Calu3 (cell line): ENCODE data around the gene PYCARD. TPM values are rescaled to one million over a fixed set of nuclear protein-coding genes. Genes with fewer than 3 reads are reported as not detected.

Experiments used
- BruUV-seq: library from RNA; stranded (reverse); fragments of 400-500 nt; replicated peaks from 2 replicates; lab custom pipeline; 2021; lab: Mats Ljungman, UMichigan
- CTCF ChIA-PET: fragments of 300-600 bp; sonication (Branson Sonifier 250); formaldehyde crosslinking; loops from one replicate; lab custom pipeline; 2022; ENCODE audit warnings: antibody characterized with exemption; lab: Charles Lee
- DNase-seq: peaks from one replicate; pipeline ENCODE4 v3.0.0; 2022
- H3K27ac Mint-ChIP-seq: one replicate; pipeline ENCODE4 v1.8.0; 2022; ENCODE audit warnings: mixed read lengths; ENCODE audit not compliant: unreplicated experiment
- H3K27me3 Mint-ChIP-seq: one replicate; pipeline ENCODE4 v1.8.0; 2022; ENCODE audit warnings: mixed read lengths; ENCODE audit not compliant: unreplicated experiment
- H3K36me3 Mint-ChIP-seq: one replicate; pipeline ENCODE4 v1.8.0; 2022; ENCODE audit warnings: mild to moderate bottlenecking, moderate library complexity, mixed read lengths; ENCODE audit not compliant: insufficient read depth, unreplicated experiment
- H3K4me1 Mint-ChIP-seq: one replicate; pipeline ENCODE4 v1.8.0; 2022; ENCODE audit warnings: mild to moderate bottlenecking, low read depth, mixed read lengths; ENCODE audit not compliant: unreplicated experiment
- H3K4me3 Mint-ChIP-seq: one replicate; pipeline ENCODE4 v1.8.0; 2022; ENCODE audit warnings: mild to moderate bottlenecking, low read depth, moderate library complexity, mixed read lengths; ENCODE audit not compliant: unreplicated experiment
- H3K9me3 Mint-ChIP-seq: one replicate; pipeline ENCODE4 v1.8.0; 2022; ENCODE audit warnings: low read depth, mixed read lengths; ENCODE audit not compliant: unreplicated experiment
- CTCF ChIP-seq: fragments of 200-600 bp; IDR thresholded peaks from one replicate; pipeline ENCODE4 v1.8.0; 2022; ENCODE audit warnings: antibody characterized with exemption; ENCODE audit not compliant: unreplicated experiment
- intact Hi-C: fragments of 100-400 bp; cut with micrococcal nuclease; formaldehyde crosslinking; loops from one replicate; pipeline ENCODE4 v1.10.0; 2022; ENCODE audit not compliant: unreplicated experiment
- total RNA-seq: library from RNA; stranded (reverse); gene quantifications from 2 replicates; pipeline ENCODE4 v1.2.3, GENCODE V29; 2022

PYCARD gene
- total RNA-seq, 1 experiment from 2014 or later: 24.3 TPM

DNA sequence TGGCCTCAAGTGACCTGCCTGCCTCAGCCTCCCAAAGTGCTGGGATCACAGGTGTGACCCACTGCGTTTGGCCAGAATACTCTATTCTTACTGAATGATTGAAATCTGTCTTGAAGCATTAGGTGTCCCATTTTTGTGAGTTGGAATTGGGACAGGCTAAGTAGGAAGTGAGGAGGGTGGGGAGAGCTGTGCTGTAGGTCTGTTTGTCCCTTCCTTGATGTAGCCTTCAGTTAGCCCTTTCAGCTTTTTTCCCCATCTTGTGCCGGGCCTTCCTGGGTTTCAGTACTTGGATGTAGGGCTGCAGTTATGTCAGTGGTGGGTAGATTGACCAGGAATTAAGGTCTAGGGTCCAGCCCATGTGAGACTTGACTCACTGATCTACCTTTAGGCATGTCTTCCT is 8.7 kb downstream of the PYCARD start:
- TF ChIP-seq CTCF: no peak
- H3K4me1 Mint-ChIP-seq: peaks cover 11% of the 10 kb centered on the region
- CTCF ChIA-PET: no interaction called here
- intact Hi-C loops: no loop called here
- no peaks in the 10 kb centered on the region for H3K9me3 Mint-ChIP-seq
- H3K4me3 Mint-ChIP-seq: no peak overlapping the region
- no peaks in the 10 kb centered on the region for H3K27me3 Mint-ChIP-seq
- BruUV-seq: no TSS peak
- H3K36me3 Mint-ChIP-seq: peaks cover 92% of the 10 kb centered on the region
- peak overlapping the region; percentile 24 for H3K27ac Mint-ChIP-seq
- no peak for DNase-seq

- CTCF ChIA-PET: no interaction called here
- BruUV-seq: no TSS peak
- H3K27ac Mint-ChIP-seq: peak overlapping the region; percentile 24
These were observed 9.5 kb downstream of the PYCARD start for GRCh38 chr16:31192856-31193642.

DNA sequence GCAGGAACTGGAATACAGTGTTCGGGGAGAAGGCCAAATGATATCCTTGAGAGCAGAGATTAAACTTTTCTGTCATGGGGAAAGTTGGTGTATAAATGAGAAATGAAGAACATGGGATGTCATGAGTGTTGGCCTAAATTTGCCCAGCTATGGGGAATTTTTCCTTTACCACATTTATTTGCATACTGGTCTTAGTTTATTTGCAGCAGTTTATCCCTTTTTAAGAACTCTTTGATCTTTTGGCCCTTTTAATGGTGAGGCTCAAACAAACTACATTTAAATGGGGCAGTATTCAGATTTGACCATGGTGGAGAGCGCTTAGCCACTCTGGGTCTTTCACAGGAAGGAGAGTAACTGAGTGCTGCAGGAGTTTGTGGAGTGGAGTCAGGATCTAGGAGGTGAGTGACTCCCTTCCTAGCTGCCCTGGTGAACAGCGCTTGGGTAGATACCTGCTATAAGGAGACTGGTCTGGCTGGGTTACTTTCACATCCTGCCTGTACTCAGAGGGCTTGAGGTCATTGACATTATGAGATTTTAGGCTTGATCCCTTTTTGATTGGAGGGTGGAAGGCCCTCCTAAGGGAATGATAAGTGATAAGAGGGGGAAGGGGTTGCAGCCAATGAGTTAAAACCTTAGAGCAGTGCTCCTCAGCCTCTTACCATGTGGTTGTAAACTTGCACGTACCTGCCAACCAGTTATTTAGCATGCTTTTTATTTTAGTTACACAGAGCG is 10.7 kb downstream of the PYCARD start:
- Mint-ChIP-seq H3K27ac (no peak overlapping the region), H3K36me3 (peaks cover 100% of the 10 kb centered on the region)
- DNase-seq: no peak

More at GRCh38 chr16:31192856-31193642, 9.5 kb downstream of the PYCARD start:
- no peak for TF ChIP-seq CTCF
- intact Hi-C loops: no loop called here
- H3K4me1 Mint-ChIP-seq: peaks cover 10% of the 10 kb centered on the region
- no peak for DNase-seq
- H3K4me3 Mint-ChIP-seq: no peak overlapping the region
- H3K36me3 Mint-ChIP-seq: peaks cover 95% of the 10 kb centered on the region
- no peaks in the 10 kb centered on the region for H3K27me3 Mint-ChIP-seq
- H3K9me3 Mint-ChIP-seq: no peaks in the 10 kb centered on the region

More for the DNA sequence above, 10.7 kb downstream of the PYCARD start:
- Mint-ChIP-seq H3K4me3 (no peak overlapping the region), H3K9me3 (no peaks in the 10 kb centered on the region), H3K4me1 (peaks cover 17% of the 10 kb centered on the region), H3K27me3 (no peaks in the 10 kb centered on the region)
- intact Hi-C loops: no loop called here
- BruUV-seq: no TSS peak
- no peak for TF ChIP-seq CTCF
- CTCF ChIA-PET: no interaction called here
